ENCODE results near the gene ZDHHC8. TPM values are rescaled to one million over a fixed set of nuclear protein-coding genes. Genes with fewer than 3 reads are reported as not detected.

Gene ZDHHC8
- total RNA-seq, 1 experiment from 2014 or later = 78.4 TPM

DNA sequence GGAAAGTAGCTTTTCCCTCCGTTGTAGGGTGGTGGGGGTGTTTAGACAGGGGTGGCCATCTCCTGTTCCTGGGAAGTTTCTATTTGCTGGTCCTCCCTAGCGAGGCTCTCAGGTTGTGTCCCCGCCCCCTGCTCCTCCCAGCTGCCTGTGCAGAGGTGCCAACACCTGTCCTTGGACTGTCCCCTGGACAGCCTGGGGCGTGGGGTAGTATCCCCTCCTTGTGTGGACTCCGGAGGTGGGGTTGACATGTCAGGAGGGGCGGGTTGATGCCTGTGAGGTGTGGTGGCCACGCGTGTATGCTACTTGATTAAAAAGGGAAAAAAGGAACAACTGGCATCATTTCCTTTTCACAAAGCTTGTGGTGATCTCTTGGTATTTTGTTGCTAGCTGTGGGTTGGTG is 30.0 kb upstream of the ZDHHC8 start:
- intact Hi-C loops (cut with micrococcal nuclease; ENCODE audit: unreplicated experiment) = no loop called here
- TF ChIP-seq, protein P1, sequence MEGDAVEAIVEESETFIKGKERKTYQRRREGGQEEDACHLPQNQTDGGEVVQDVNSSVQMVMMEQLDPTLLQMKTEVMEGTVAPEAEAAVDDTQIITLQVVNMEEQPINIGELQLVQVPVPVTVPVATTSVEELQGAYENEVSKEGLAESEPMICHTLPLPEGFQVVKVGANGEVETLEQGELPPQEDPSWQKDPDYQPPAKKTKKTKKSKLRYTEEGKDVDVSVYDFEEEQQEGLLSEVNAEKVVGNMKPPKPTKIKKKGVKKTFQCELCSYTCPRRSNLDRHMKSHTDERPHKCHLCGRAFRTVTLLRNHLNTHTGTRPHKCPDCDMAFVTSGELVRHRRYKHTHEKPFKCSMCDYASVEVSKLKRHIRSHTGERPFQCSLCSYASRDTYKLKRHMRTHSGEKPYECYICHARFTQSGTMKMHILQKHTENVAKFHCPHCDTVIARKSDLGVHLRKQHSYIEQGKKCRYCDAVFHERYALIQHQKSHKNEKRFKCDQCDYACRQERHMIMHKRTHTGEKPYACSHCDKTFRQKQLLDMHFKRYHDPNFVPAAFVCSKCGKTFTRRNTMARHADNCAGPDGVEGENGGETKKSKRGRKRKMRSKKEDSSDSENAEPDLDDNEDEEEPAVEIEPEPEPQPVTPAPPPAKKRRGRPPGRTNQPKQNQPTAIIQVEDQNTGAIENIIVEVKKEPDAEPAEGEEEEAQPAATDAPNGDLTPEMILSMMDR (IDR thresholded peaks at IDR 0.05; ENCODE audit: unreplicated experiment) = no peak
- H3K27me3 Mint-ChIP-seq (ENCODE audit: unreplicated experiment) = no peaks in the 10 kb centered on the region
- no peaks in the 10 kb centered on the region for H3K4me1 Mint-ChIP-seq (ENCODE audit: low read depth, unreplicated experiment)
- no TSS peak for BruUV-seq (replicated peaks)
- H3K36me3 Mint-ChIP-seq (ENCODE audit: insufficient read depth, unreplicated experiment) = peaks cover 47% of the 10 kb centered on the region
- H3K4me3 Mint-ChIP-seq (ENCODE audit: low read depth, unreplicated experiment) = no peak overlapping the region
- no peaks in the 10 kb centered on the region for H3K9me3 Mint-ChIP-seq (ENCODE audit: low read depth, unreplicated experiment)
- no peak for DNase-seq
- H3K27ac Mint-ChIP-seq (ENCODE audit: unreplicated experiment) = no peak overlapping the region
- CTCF ChIA-PET = no interaction called here

GRCh38 chr22:20102203-20102780 is 29.3 kb upstream of the ZDHHC8 start:
- Mint-ChIP-seq H3K9me3 (ENCODE audit: low read depth, unreplicated experiment) (no peaks in the 10 kb centered on the region), H3K27me3 (ENCODE audit: unreplicated experiment) (no peaks in the 10 kb centered on the region), H3K27ac (ENCODE audit: unreplicated experiment) (no peak overlapping the region), H3K36me3 (ENCODE audit: insufficient read depth, unreplicated experiment) (peaks cover 45% of the 10 kb centered on the region), H3K4me1 (ENCODE audit: low read depth, unreplicated experiment) (no peaks in the 10 kb centered on the region), H3K4me3 (ENCODE audit: low read depth, unreplicated experiment) (no peak overlapping the region)
- intact Hi-C loops (cut with micrococcal nuclease; ENCODE audit: unreplicated experiment) = no loop called here
- no peak for DNase-seq
- CTCF ChIA-PET = interaction anchor here (0.9 kb wide), 1 partner anchor 23 kb away, joined by 5 read pairs; no protein-coding TSS in a partner anchor
- TF ChIP-seq, protein P1 (IDR thresholded peaks at IDR 0.05; ENCODE audit: unreplicated experiment) = no peak
- no TSS peak for BruUV-seq (replicated peaks)

GRCh38 chr22:20105456-20106204 is 26.0 kb upstream of the ZDHHC8 start:
- CTCF ChIA-PET = no interaction called here
- Mint-ChIP-seq H3K36me3 (ENCODE audit: insufficient read depth, unreplicated experiment) (peaks cover 60% of the 10 kb centered on the region), H3K4me1 (ENCODE audit: low read depth, unreplicated experiment) (no peaks in the 10 kb centered on the region), H3K9me3 (ENCODE audit: low read depth, unreplicated experiment) (no peaks in the 10 kb centered on the region), H3K4me3 (ENCODE audit: low read depth, unreplicated experiment) (no peak overlapping the region), H3K27ac (ENCODE audit: unreplicated experiment) (no peak overlapping the region), H3K27me3 (ENCODE audit: unreplicated experiment) (no peaks in the 10 kb centered on the region)
- intact Hi-C loops (cut with micrococcal nuclease; ENCODE audit: unreplicated experiment) = no loop called here
- DNase-seq = no peak
- TF ChIP-seq, protein P1 (IDR thresholded peaks at IDR 0.05; ENCODE audit: unreplicated experiment) = no peak
- BruUV-seq (replicated peaks) = no TSS peak

DNA sequence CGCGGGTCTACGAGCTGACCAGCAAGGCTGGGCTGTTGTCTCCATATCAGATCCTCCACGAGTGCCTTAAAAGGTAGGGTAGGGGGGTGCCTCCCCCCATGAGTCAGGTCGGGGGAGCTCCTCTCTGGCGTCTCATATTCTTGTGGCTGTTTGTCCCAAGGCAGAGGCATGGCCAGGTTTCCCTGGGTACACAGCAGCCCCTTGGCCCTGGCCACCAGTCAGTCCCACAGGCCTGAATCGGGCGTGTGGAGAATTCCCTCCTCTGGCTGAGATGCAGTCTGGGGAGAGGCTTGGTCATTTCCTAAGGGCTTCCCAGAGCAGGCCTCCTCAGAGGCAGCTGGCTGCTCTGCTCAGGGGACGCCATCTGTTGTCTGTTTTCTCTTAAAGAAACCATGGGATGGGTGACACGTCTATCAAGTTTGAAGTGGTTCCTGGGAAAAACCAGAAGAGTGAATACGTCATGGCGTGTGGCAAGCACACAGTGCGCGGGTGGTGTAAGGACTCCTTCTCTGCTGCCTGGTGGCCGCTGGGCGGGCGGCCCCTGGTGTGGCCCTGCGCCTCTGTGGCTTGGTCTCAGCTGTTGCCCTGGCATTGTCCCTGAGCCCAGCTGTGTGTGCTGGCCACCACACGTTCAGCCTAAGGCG is 25.3 kb upstream of the ZDHHC8 start:
- H3K4me3 Mint-ChIP-seq (ENCODE audit: low read depth, unreplicated experiment) = no peak overlapping the region
- CTCF ChIA-PET = interaction anchor here (0.6 kb wide), 1 partner anchor 440 kb away, joined by 4 read pairs; no protein-coding TSS in a partner anchor

More for the DNA sequence above, 25.3 kb upstream of the ZDHHC8 start:
- Mint-ChIP-seq H3K36me3 (ENCODE audit: insufficient read depth, unreplicated experiment) (peaks cover 60% of the 10 kb centered on the region), H3K27me3 (ENCODE audit: unreplicated experiment) (no peaks in the 10 kb centered on the region), H3K27ac (ENCODE audit: unreplicated experiment) (no peak overlapping the region), H3K4me1 (ENCODE audit: low read depth, unreplicated experiment) (no peaks in the 10 kb centered on the region), H3K9me3 (ENCODE audit: low read depth, unreplicated experiment) (no peaks in the 10 kb centered on the region)
- DNase-seq = no peak
- TF ChIP-seq, protein P1 (IDR thresholded peaks at IDR 0.05; ENCODE audit: unreplicated experiment) = no peak
- intact Hi-C loops (cut with micrococcal nuclease; ENCODE audit: unreplicated experiment) = no loop called here
- no TSS peak for BruUV-seq (replicated peaks)
